Measurements from ENCODE around the gene PRELID1.
"Not testable (repeated sequence)": the region's sequence is repeated elsewhere in the genome, so short reads cannot be mapped to it uniquely, and the experiment has no call there.

Gene PRELID1

DNA sequence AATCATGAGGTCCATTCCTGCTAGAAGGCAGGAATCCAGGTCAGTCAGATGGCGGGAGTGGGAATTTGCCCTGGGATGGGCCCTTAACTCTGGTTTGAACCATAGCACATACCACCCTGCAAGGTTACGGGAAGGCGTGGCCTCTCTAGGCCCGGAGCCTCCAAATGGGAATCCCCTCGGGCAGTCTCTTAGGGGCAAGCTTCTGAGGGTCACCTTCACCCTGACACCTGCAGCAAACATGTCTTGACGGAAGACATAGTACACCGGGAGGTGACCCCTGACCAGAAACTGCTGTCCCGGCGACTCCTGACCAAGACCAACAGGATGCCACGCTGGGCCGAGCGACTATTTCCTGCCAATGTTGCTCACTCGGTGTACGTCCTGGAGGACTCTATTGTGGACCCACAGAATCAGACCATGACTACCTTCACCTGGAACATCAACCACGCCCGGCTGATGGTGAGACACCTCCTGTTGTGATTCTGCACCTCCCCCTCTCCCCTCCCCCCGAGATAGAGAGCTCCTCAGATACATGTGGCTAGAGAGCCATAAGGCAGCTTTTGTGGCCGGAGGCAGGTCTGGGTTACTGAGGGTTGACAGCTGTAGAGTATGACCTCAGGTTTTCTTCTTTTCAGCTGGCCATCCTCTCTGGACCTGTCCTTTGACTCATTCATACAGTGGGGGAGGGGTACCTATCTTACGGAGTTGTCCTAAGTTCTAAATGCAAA is 957 bp downstream of the PRELID1 start:
- no peak for DNase-seq (ENCODE audit: extremely low read depth, low read depth)
- TF ChIP-seq CTCF (IDR thresholded peaks at IDR 0.05; ENCODE audit: low read depth, low read length), result no peak

DNA sequence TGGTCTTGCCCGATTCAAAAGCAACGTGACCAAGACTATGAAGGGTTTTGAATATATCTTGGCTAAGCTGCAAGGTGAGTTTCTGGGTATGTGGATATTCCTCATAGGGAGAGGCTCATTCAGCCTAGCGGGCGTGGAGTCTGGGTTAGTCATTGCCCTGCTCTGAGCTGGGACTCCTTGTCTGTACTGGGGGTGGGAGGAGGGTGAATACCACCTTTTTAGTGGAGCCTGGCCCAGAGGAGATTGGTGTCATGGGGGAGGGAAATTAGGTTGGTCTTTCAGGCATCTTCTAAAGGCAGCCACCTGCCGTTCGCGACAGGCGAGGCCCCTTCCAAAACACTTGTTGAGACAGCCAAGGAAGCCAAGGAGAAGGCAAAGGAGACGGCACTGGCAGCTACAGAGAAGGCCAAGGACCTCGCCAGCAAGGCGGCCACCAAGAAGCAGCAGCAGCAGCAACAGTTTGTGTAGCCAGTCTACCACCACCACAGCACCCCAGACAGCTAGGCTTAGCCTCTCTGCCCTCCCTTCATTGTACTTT is 2.6 kb downstream of the PRELID1 start:
- DNase-seq (ENCODE audit: extremely low read depth, low read depth), result not testable (repeated sequence)

GRCh38 chr5:177306674-177307543 is 3.3 kb downstream of the PRELID1 start:
- TF ChIP-seq CTCF (IDR thresholded peaks at IDR 0.05; ENCODE audit: low read depth, low read length), result no peak
- DNase-seq (ENCODE audit: extremely low read depth, low read depth), result no peak

DNA sequence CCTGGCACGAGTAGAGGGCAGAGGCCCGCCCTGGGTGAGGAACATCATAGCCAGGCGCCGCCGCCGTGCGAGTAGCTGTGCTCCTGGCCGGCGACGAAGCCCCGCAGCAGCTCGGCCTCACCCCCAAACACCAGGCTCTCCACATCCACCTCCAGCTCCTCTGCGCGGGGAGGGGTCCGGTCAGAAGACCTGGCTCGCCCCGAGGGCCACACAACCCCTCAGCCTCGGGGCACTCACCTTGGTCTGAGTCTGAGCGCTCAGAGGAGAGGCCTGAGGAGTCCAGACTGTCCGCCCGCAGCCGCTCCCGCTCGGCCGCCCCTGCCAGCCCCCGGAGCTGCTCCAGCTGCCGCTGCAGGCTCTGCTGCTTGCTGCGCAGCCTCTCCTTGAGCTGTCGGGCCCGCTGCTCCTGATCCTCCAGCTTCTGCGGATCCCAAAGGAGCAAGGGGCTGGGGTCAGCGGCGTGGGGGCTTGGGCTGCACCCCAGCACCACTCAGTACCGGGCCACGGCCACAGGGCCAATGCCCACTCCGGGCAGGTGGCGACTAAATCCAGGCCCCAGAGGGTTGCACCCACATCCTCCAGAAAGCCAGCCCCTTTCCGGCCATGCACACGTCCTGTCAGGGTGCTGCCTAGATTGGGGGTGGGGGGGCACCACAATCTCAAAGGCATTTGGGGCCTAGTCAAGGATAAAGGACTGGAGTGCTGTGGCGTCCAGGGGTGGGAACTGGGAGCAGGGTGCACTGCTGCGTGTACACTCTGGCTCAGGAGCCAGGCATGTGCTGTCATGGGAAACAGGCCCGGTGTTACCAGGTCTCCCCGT is 4.2 kb downstream of the PRELID1 start:
- no peak for TF ChIP-seq CTCF (IDR thresholded peaks at IDR 0.05; ENCODE audit: low read depth, low read length)
- no peak for DNase-seq (ENCODE audit: extremely low read depth, low read depth)

DNA sequence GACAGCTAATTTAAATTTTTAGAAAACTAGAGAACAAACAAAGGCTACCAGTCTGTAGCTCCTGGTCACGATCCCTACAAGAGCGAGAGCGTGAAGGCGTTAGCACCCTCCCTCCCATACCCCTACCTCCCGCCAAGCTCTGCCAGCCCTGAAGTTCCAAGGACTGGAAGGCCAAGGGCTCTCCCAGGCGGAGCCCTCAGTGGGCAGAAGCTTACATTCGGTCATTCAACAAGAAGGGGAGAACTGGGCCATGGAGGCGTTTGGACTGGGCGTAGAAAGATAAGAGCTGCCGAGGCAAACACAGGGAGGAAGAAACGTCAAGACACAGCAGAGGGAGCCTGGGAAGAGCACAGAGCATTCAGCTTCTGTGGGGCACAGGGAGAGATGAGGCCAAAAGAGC is 5.1 kb downstream of the PRELID1 start:
- no peak for TF ChIP-seq CTCF (IDR thresholded peaks at IDR 0.05; ENCODE audit: low read depth, low read length)
- DNase-seq (ENCODE audit: extremely low read depth, low read depth), result no peak

DNA sequence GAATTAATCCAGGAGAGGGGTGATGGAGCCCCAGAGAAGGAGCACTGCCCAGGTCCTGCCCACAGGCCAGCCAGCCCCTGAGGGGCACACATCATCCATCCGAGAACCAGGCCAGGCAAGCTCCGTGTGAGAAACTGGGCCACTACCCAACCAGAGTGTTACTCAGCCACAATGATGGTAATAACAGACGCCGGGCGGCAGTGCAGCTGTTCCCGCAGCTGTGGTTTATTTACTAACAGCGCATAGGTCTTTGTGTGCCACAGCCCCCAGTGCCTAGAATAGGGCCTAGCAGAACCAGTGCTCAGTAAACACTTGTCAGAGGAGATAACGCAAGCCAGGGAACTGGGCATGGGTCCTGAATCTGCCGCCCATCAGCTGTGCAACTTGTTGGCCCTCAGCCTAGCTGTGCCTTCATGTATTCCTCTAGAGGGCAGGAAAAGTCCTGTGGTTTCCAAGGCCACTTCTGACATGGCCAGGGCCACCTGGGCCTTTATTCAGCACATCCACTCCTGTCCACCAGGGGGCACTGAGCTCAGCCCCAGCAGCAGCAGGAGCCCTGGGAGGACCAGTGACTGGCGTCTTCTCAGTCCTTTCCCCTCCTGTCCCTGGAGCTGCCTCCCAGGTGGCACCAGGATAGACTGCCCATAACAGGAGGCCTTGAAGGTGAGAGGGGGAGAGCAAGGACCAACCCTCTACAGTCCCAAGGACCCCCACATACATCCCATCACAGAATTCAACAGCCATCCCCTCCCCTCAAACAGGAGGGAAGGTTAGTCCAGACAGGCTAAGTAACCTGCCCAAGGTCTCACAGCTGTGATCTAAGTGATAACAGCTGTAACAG is 6.0 kb downstream of the PRELID1 start:
- DNase-seq (ENCODE audit: extremely low read depth, low read depth), result no peak
- TF ChIP-seq CTCF (IDR thresholded peaks at IDR 0.05; ENCODE audit: low read depth, low read length), result peak; percentile 88

DNA sequence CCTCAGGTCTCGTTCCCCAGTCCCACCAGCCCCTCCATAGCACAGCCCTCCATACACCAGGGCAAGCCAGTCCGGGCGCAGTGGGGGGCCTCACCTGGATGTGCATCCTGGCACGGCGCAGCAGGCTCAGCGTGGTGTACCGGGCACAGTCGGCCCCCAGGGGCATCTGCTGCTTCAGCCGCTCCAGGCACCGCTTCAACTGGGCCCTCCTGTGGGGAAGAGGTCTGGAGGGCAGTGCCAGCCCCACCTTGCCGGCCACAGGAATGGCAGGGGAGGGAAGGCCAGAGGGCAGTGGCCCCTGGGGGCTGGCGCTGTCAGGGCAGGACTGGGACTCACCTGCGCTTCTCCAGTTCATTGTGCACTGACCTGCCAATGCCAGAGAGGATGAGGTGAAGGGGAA is 6.7 kb downstream of the PRELID1 start:
- DNase-seq (ENCODE audit: extremely low read depth, low read depth), result no peak

More for the DNA sequence above, 6.7 kb downstream of the PRELID1 start:
- no peak for TF ChIP-seq CTCF (IDR thresholded peaks at IDR 0.05; ENCODE audit: low read depth, low read length)

All from AG09319 (cell line).